ENCODE data around the gene TJP1.

GRCh38 chr15:29670998-29671981 is 151.0 kb downstream of the TJP1 start:
- TF ChIP-seq CTCF (IDR thresholded peaks at IDR 0.05): no peak
- no peak for TF ChIP-seq POLR2A (IDR thresholded peaks at IDR 0.05)
- TF ChIP-seq EP300 (IDR thresholded peaks at IDR 0.05): no peak

All from gastroesophageal sphincter (tissue), 3 donors.